ENCODE data around the gene ARMC10.
"Not testable (repeated sequence)": the region's sequence is repeated elsewhere in the genome, so short reads cannot be mapped to it uniquely, and the experiment has no call there.

Gene ARMC10

DNA sequence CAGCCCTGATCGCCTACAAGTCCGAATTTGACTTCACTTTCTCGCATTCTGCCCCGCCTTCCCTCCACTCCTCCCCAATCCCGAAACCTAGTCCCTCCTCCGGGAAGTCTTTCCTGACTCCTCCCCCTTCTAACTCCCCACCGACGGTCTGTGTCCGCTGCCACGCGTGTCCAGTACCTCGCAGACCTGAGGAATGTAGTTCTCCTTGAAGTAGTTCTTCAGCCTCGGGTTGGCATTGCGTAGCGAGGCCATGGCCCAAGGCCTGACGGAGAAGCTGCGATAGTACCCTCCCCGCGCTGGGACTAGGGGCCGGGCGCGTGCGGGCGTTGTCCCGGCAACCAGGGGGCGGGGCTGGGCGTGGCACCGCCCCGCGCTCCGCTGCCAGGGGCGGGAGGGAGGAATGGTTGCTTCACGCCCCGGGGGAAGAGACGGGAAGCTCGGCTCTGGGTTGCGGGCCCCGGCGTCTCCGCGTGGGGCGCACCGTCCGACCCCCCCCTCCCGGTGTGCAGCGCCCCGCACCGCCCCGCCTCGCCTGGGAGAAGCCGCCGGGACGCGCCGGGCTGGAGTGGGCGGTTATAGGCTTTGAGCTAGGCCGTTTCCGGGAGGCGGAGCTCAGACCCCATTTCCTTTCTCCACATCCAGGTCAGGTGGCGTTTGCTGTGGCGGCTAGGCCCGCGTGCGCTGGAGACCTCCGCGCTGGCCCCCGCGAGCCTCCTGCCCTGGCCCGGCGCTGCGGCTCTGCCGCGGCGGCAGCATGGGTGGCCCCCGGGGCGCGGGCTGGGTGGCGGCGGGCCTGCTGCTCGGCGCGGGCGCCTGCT is at the start of gene ARMC10, which contains the start of gene FBXL13:
ARMC10 (plus strand) TSS at position 622 of the 818 bp plus-strand sequence; CDS start at position 755, 133 bp downstream.
FBXL13 (minus strand) TSS at position 278 of the 818 bp plus-strand sequence.
- POLR2A ChIA-PET (ENCODE audit: low non-redundant PET): interaction anchor here (0.5 kb wide), 1 partner anchor 73 kb away, joined by 4 read pairs; no protein-coding TSS in a partner anchor
- peak; percentile 90 for DNase-seq (ENCODE audit: low spot score)
- peak within 1 kb of the TSS; percentile 96 for H3K27ac ChIP-seq
- TF ChIP-seq, protein P1, sequence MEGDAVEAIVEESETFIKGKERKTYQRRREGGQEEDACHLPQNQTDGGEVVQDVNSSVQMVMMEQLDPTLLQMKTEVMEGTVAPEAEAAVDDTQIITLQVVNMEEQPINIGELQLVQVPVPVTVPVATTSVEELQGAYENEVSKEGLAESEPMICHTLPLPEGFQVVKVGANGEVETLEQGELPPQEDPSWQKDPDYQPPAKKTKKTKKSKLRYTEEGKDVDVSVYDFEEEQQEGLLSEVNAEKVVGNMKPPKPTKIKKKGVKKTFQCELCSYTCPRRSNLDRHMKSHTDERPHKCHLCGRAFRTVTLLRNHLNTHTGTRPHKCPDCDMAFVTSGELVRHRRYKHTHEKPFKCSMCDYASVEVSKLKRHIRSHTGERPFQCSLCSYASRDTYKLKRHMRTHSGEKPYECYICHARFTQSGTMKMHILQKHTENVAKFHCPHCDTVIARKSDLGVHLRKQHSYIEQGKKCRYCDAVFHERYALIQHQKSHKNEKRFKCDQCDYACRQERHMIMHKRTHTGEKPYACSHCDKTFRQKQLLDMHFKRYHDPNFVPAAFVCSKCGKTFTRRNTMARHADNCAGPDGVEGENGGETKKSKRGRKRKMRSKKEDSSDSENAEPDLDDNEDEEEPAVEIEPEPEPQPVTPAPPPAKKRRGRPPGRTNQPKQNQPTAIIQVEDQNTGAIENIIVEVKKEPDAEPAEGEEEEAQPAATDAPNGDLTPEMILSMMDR (conservative IDR thresholded peaks at IDR 0.05; ENCODE audit: low read depth): peak; percentile 74
- CTCF ChIA-PET: interaction anchor here (0.5 to 1.3 kb wide), 3 partner anchors 13 to 157 kb away, joined by 3 read pairs; no protein-coding TSS in a partner anchor

DNA sequence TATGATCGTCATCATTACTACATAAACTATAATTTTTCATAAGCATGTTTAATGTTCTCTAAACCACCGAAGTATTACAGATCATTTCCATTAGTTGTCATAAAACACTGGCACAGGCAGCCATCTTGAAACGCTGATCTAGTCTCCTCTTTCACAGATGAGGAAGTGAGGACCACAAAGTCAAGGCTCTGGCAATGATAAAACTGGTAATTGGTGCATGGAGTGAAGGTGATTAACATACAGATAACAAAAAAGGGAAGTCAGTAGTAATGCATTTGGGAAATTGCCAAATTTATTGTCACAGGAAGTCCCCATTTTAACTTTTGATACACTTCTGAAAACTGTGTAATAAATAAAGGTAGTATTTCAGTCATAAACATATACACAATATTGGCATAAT is 49.6 kb upstream of the ARMC10 start:
- DNase-seq (ENCODE audit: low spot score): no peak
- POLR2A ChIA-PET (ENCODE audit: low non-redundant PET): no interaction called here

GRCh38 chr7:103031024-103031423 is 43.9 kb upstream of the ARMC10 start:
- POLR2A ChIA-PET (ENCODE audit: low non-redundant PET): no interaction called here
- CTCF ChIA-PET: no interaction called here

More for the DNA sequence above, 49.6 kb upstream of the ARMC10 start:
- no peak overlapping the region for H3K27ac ChIP-seq
- CTCF ChIA-PET: no interaction called here
- TF ChIP-seq, protein P1 (conservative IDR thresholded peaks at IDR 0.05; ENCODE audit: low read depth): no peak

DNA sequence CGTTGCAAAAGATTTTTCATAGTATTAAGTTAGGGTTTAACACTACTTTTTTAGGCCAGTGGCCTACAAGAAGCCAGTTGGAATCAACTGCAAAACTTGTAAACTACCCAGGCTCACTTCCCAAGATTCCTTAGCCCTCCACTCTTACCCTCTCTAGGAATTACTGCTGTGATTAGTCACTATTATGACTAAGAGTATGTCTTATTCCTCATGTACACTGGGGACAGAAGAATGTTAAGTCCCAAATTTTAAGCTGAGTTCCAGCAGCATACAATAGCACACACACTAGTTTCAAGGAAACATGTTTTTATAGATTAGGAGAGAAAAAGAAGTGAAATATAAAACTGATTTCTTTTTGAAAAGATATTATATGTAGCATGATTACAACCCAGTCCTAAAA is 43.2 kb upstream of the ARMC10 start:
- no peak overlapping the region for H3K27ac ChIP-seq
- TF ChIP-seq, protein P1 (conservative IDR thresholded peaks at IDR 0.05; ENCODE audit: low read depth): no peak
- POLR2A ChIA-PET (ENCODE audit: low non-redundant PET): no interaction called here
- CTCF ChIA-PET: no interaction called here
- DNase-seq (ENCODE audit: low spot score): no peak

More at GRCh38 chr7:103031024-103031423, 43.9 kb upstream of the ARMC10 start:
- no peak overlapping the region for H3K27ac ChIP-seq
- DNase-seq (ENCODE audit: low spot score): no peak
- TF ChIP-seq, protein P1 (conservative IDR thresholded peaks at IDR 0.05; ENCODE audit: low read depth): no peak

- DNase-seq (ENCODE audit: low spot score); POLR2A ChIA-PET (ENCODE audit: low non-redundant PET); H3K27ac ChIP-seq; CTCF ChIA-PET: not testable (repeated sequence)
Observed at GRCh38 chr7:103034318-103034717, 40.6 kb upstream of the ARMC10 start.

- POLR2A ChIA-PET (ENCODE audit: low non-redundant PET): no interaction called here
- CTCF ChIA-PET: no interaction called here
- no peak for DNase-seq (ENCODE audit: low spot score)
- no peak overlapping the region for H3K27ac ChIP-seq
- TF ChIP-seq, protein P1 (conservative IDR thresholded peaks at IDR 0.05; ENCODE audit: low read depth): no peak
Observed at GRCh38 chr7:103037476-103037822, 37.5 kb upstream of the ARMC10 start.

GRCh38 chr7:103037823-103038739 is 36.9 kb upstream of the ARMC10 start:
- DNase-seq (ENCODE audit: low spot score); H3K27ac ChIP-seq; CTCF ChIA-PET; POLR2A ChIA-PET (ENCODE audit: low non-redundant PET): not testable (repeated sequence)

- POLR2A ChIA-PET (ENCODE audit: low non-redundant PET); H3K27ac ChIP-seq; DNase-seq (ENCODE audit: low spot score); CTCF ChIA-PET: not testable (repeated sequence)
Observed at GRCh38 chr7:103041815-103042214, 33.1 kb upstream of the ARMC10 start.

All from RWPE1 (cell line).